CD4-positive, alpha-beta T cell treated with Interleukin-21 for 1 hour (primary cell): ENCODE data around the gene FOXO6.

Source experiments
- DNase-seq: peaks from one replicate; pipeline ENCODE4 v3.0.0-alpha.2; 2020

Gene FOXO6

DNA sequence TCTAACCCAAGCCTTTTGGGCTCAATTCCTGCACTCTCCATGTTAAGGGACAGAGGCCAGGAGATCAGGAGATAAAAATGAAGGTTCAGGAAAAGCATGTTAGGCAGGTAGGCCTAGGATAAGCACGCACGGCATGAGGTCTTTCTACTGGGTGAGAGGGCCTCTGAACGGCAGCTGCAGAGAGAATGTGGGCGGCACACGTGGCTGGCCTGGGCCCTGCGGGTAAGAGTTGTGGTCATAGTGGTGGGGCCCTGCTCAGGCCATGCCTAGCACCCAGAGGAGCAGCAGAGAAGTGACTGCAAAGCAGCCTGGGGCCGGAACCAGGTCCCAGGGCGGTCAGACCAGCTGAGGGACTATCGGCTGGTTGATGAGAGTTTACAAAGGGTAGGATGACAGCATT is 7.5 kb upstream of the FOXO6 start:
- no peak for DNase-seq

DNA sequence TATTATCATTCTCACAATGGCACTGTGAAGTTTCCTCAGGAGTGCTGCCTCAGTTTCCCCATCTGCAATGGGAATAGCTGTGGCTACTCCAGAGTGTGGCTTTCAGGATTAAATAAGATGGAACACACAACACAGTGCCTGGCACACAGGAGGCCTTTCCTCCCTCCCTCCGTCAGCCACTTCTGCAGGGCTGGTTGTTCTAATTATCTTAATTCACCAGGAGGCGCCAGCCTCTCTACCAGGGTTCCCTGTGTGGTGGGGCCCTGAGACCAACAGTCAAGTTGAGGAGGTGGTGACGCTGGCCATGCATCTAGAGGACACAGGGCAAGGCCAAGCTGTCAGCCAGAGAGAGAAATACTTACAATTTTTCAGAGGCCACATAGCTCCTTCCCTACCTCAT is 6.3 kb upstream of the FOXO6 start:
- DNase-seq = no peak

- no peak for DNase-seq
Observed at GRCh38 chr1:41355356-41355755, 5.9 kb upstream of the FOXO6 start.

- DNase-seq = no peak
Observed at GRCh38 chr1:41355761-41356160, 5.5 kb upstream of the FOXO6 start.

DNA sequence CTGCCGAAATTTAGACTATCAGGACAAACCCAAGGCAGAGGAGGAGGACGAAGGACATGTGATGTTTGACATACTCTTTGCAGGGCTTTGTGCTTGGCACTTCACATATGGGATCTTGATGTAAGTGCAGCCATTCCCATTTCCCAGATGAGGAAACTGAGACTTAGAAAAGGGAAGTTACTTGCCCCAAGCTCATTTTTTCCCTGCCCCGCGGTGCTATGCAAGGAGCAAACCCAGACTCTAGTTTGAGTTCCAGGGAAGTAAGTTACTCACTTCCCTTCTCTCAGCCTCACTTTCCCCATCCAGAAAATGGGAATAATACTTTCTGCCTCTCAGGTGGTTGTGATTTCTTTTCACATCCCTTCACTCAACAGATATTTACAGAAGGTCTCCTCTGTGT is 4.5 kb upstream of the FOXO6 start:
- DNase-seq = no peak

DNA sequence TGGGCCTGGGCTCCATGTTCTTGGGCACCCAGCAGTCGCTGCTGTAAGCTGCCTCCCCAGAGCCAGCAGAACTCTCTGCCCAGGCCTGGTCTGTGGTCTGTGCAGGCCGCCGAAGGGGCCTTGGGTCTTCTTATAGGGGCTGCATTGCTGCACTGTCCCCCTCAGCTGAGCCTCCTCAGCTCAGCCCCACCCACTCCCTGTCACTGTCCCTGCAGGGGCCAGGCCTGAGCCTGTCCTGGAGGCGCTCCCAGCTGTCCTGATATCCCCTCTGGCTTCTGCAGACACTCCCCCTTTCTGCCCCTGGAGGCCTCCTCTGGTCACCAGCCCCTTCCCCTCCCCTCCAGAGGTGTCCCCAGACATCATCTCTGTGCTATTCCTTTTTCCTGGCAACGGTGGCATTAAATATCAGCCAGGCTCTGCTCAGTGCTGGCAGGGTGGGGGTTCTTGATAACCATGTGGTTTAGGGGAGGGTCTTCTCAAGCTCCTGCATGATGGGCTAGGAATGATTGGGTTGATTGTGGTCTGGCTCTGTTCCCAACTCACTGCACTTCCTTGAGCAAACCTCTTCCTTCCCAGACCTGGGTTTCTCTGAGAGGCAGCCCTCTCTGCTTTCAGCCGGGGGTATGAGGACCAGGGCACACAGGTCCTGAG is 3.7 kb upstream of the FOXO6 start:
- DNase-seq = no peak

DNA sequence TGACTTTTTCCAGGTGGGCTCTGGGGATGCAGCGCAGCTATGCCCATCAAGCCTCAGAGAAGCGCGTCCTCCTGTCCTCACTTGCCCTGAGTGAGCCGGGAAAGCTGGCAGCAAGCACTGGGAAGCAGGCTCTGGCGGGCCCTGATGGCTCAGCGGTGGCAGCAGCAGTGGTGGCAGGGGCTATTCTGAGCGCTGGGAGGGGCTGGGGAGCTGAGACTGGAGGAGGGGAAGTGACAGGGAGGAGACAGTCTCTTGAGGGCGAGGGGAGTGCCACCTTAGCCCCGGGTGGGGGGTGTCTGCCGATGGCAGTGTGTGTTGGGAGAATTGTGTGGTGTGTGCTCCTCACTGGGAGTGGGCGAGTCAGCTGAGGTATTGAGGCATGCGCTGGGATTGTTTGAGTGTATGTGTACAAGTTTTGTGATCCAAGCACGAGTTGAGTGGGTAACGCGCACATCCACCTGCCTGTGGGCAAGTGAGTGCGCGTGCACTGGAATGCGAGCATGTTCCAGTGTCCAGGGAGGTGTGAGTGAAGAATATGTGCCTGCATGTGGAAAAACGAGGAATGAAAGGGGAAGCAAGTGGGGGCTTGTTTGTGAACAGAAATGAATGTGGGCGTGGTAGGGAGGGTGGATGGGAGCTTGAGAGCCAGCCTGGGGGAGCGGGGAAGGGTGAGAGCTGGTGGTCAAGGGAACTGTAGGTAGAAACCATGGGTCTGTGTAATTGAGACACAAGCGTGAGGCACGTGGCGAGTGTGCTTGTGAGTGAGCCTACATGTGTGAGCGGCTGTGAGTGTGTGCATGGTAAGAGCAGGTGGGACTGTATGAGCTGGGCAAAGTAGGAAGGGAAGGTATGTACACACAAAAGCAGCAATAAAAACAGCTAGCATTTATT is 2.9 kb upstream of the FOXO6 start:
- DNase-seq = no peak

GRCh38 chr1:41359211-41360073 is 1.8 kb upstream of the FOXO6 start:
- no peak for DNase-seq

GRCh38 chr1:41360074-41360785 is 1.0 kb upstream of the FOXO6 start:
- peak; percentile 28 for DNase-seq

DNA sequence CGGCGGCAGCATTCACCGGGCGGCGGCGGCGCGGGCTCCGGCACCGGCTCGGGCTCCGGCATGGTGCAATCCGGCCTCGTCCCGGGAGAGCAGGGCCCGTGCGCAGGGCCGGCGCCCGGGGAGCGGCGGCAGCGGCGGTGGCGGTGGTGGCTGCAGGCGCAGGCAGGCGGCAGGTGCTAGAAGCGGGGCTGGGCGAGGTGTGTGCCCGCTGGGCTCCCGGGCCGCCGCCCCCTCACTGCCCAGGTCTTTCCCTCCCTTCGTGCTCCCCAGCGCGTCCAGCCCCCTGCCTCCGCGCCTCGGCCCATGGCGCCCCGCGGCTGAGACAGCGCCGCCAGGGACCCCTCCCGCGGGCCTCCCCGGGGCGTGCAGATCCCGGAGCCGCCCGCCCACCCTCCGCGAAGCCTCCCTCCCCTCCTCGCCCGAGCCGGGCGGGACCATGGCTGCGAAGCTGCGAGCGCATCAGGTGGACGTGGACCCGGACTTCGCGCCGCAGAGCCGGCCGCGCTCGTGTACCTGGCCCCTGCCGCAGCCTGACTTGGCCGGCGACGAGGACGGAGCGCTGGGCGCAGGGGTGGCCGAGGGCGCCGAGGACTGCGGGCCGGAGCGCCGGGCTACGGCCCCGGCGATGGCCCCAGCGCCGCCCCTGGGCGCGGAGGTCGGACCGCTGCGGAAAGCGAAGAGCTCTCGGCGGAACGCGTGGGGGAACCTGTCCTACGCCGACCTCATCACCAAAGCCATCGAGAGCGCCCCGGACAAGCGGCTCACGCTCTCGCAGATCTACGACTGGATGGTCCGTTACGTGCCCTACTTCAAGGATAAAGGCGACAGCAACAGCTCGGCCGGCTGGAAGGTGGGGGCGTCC is 492 bp downstream of the FOXO6 start:
- DNase-seq = peak; percentile 30

DNA sequence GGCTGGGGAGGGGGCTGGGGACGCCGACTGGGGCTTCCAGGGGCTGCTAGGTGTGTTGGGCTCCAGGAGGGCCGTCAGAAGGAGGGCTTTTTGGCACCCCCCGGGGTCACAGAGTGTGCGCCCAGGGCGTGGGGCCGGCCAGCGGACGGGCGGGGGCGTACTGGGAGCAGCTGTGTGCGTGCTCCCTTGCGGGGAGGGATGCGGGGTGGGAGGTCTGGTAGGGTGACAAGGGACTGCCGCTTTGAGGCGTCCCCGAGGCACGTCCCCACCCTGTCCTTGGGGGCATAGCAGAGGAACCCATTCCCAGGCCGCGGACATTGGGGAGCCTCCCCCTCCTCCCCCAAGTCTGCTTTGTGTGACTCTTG is 1.1 kb downstream of the FOXO6 start:
- no peak for DNase-seq

DNA sequence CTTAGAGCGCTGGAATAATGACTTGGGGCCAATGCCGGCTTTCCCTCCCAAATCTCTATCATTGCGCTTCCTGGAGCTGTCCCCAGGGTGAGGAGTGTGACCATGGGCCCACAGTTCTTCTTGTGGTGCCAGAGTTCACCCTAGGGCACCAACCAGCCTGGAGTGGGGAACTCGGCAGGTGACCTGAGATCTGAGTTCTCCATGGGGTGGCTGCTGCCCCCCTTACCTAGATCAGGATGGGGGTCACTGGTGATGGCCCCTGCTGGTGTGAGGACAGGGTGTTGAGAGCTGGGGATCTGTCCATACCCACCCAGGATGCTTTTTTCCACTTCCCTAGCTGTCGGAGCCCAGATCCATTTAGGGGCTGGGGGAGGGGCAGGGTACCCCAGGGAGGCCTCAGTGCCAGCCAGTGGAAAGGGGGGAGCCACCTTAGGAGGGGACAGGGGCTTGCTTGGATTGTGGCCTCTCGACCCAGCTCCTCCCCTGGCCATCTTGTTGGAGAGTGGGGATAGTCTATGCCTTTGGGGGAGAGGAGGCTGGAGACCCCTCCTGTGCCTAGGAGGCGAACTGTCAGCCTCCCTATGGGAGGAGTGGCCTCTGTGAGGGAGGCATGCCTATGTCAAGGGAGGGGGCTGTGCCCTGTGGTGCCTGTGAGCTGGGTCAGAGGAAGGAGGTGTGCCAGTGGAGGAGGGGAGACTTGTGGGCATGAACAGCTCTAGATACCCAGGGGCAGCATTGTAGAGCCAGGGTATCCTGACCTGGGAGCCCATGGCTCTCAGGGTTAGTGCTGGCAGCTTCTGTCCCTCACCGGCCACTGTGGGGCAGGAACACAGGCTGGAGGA is 1.7 kb downstream of the FOXO6 start:
- DNase-seq = no peak

- no peak for DNase-seq
Observed at GRCh38 chr1:41363591-41364320, 2.5 kb downstream of the FOXO6 start.

DNA sequence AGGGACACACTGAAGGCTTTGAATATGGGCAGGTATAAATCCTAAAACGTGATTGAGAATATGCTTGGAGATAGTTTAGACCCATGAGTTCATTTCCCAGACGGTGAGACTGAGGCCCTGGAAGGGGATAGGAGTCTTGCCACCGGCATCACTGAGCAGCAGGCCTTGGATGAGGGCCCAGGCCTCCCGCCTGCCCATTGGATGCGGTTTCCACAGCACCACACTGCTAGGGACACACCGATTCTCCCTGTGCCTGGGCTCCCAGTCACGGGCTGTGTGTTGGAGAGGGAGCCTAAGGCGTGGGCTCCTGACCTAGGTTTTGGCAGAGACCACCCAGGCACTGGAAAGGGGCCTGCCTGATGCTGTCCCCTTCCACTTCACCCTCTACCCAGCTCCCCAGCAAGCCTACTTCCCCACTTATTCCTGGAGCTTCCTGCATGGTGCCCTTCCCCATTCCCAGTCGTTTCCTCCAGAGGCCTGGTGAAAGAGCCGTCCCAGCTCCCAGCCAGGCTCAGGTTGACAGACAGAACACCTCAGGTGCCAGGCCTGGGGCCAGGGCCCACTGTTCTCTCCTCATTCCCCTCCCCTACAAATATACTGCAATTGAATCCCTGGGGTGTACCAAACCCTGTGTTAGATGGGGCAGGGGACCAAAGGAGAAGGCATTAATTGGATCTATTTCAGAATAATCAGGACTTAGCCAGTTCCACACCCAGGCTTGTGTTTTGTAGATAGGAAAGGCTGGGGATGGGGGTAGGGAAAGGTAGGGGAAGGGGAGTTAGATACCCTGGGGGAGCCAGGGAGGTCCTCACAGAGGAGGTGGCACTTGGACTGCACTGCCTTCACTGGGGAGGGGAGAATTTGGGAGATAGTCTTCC is 3.4 kb downstream of the FOXO6 start:
- no peak for DNase-seq

GRCh38 chr1:41365320-41365633 is 4.0 kb downstream of the FOXO6 start:
- no peak for DNase-seq

GRCh38 chr1:41365772-41366454 is 4.7 kb downstream of the FOXO6 start:
- peak; percentile 63 for DNase-seq

GRCh38 chr1:41366455-41367287 is 5.4 kb downstream of the FOXO6 start:
- DNase-seq = peak; percentile 60

GRCh38 chr1:41367288-41367642 is 6.0 kb downstream of the FOXO6 start:
- no peak for DNase-seq
